ENCODE data around the gene TECTB.

TECTB gene

GRCh38 chr10:112282086-112282485 is 1.1 kb upstream of the TECTB start:
- POLR2A ChIA-PET, result no interaction called here
- Histone ChIP-seq H3K27ac (ENCODE audit: extremely low read depth, low read depth, low read length) (no peak overlapping the region), H3K36me3 (ENCODE audit: control insufficient read depth in 2 of 2, insufficient read depth in 1 of 2, low read length in 2 of 2) (no peaks in the 10 kb centered on the region), H3K4me1 (ENCODE audit: control insufficient read depth, insufficient read depth, low read length) (no peaks in the 10 kb centered on the region), H3K4me3 (ENCODE audit: low read depth, low read length) (no peak overlapping the region), H3K9me3 (ENCODE audit: control insufficient read depth, insufficient read depth, low read depth, low read length) (no peaks in the 10 kb centered on the region)
- TF ChIP-seq, protein P1, sequence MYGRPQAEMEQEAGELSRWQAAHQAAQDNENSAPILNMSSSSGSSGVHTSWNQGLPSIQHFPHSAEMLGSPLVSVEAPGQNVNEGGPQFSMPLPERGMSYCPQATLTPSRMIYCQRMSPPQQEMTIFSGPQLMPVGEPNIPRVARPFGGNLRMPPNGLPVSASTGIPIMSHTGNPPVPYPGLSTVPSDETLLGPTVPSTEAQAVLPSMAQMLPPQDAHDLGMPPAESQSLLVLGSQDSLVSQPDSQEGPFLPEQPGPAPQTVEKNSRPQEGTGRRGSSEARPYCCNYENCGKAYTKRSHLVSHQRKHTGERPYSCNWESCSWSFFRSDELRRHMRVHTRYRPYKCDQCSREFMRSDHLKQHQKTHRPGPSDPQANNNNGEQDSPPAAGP (tag by site-specific recombination; IDR thresholded peaks at IDR 0.05), result no peak
- TF ChIP-seq, protein P2, sequence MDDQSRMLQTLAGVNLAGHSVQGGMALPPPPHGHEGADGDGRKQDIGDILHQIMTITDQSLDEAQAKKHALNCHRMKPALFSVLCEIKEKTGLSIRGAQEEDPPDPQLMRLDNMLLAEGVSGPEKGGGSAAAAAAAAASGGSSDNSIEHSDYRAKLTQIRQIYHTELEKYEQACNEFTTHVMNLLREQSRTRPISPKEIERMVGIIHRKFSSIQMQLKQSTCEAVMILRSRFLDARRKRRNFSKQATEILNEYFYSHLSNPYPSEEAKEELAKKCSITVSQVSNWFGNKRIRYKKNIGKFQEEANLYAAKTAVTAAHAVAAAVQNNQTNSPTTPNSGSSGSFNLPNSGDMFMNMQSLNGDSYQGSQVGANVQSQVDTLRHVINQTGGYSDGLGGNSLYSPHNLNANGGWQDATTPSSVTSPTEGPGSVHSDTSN (CRISPR knock-in tag; IDR thresholded peaks at IDR 0.05), result no peak
- TF ChIP-seq MYNN (tag by site-specific recombination; IDR thresholded peaks at IDR 0.05; ENCODE audit: borderline replicate concordance), result no peak
- TF ChIP-seq REPIN1 (tag by site-specific recombination; IDR thresholded peaks at IDR 0.05; ENCODE audit: low read depth), result no peak
- TF ChIP-seq ZBTB6 (tag by site-specific recombination; IDR thresholded peaks at IDR 0.05), result no peak
- TF ChIP-seq ZNF521 (tag by site-specific recombination; IDR thresholded peaks at IDR 0.05), result no peak
- TF ChIP-seq, protein P3, sequence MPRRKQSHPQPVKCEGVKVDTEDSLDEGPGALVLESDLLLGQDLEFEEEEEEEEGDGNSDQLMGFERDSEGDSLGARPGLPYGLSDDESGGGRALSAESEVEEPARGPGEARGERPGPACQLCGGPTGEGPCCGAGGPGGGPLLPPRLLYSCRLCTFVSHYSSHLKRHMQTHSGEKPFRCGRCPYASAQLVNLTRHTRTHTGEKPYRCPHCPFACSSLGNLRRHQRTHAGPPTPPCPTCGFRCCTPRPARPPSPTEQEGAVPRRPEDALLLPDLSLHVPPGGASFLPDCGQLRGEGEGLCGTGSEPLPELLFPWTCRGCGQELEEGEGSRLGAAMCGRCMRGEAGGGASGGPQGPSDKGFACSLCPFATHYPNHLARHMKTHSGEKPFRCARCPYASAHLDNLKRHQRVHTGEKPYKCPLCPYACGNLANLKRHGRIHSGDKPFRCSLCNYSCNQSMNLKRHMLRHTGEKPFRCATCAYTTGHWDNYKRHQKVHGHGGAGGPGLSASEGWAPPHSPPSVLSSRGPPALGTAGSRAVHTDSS (tag by site-specific recombination; IDR thresholded peaks at IDR 0.05), result no peak
- CTCF ChIA-PET, result no interaction called here

DNA sequence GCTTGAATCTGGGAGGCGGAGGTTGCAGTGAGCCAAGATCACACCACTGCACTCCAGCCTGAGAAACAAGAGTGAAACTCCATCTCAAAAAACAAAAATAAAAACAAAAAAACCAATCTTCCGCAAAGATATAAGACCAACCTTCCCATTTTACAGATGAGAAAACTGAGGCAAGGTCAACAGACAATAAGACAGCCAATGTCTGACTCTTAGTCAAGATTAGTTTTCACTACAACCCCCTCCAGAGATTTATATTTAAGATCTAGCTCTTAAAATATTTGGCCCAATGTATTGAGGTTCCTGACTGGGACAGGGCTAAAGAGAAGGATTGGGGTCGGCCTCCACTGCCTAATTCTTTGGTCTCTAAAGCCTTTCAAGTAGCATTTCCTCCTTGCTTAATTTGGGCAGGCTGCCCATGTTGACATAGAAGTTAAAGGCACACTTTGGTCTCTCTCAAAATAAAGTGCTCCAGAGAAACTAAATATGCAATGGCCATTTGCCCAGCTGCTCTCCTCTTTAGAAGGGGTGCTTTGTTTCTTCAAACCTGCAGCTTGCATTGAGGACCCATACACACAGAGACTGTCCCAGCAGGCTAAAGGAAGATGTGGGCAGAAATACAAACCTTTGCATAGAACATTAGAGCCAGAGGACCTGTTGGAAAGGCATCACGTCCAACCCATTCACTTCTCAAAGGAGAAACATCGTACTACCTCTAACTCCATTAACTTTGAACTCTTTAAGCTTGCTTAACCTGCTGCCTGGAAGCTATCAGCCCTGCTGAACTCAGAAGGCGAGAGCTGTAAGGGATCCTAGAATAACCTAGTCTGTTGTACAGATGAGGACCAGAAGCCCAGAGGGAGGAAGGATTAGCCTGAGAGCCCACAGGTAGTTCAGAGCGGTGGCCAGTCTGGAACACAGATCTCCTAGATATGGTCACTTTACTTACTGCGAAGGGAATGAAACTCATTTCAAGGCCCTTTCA is 3.9 kb downstream of the TECTB start:
- ChIA-PET CTCF (interaction anchor here (0.9 to 1.2 kb wide), 2 partner anchors 17 to 21 kb away, joined by 3 to 4 read pairs; no protein-coding TSS in a partner anchor), POLR2A (no interaction called here)
- Histone ChIP-seq H3K36me3 (ENCODE audit: control insufficient read depth in 2 of 2, insufficient read depth in 1 of 2, low read length in 2 of 2) (no peaks in the 10 kb centered on the region), H3K9me3 (ENCODE audit: control insufficient read depth, insufficient read depth, low read depth, low read length) (no peaks in the 10 kb centered on the region), H3K4me1 (ENCODE audit: control insufficient read depth, insufficient read depth, low read length) (no peaks in the 10 kb centered on the region), H3K27ac (ENCODE audit: extremely low read depth, low read depth, low read length) (no peak overlapping the region), H3K4me3 (ENCODE audit: low read depth, low read length) (no peak overlapping the region)
- TF ChIP-seq ZNF341 (tag by site-specific recombination; IDR thresholded peaks at IDR 0.05; ENCODE audit: low read depth), result no peak
- TF ChIP-seq GLIS2 (tag by site-specific recombination; IDR thresholded peaks at IDR 0.05), result no peak

- Histone ChIP-seq H3K36me3 (ENCODE audit: control insufficient read depth in 2 of 2, insufficient read depth in 1 of 2, low read length in 2 of 2) (no peaks in the 10 kb centered on the region), H3K9me3 (ENCODE audit: control insufficient read depth, insufficient read depth, low read depth, low read length) (no peaks in the 10 kb centered on the region), H3K4me3 (ENCODE audit: low read depth, low read length) (no peak overlapping the region), H3K27ac (ENCODE audit: extremely low read depth, low read depth, low read length) (no peak overlapping the region), H3K4me1 (ENCODE audit: control insufficient read depth, insufficient read depth, low read length) (no peaks in the 10 kb centered on the region)
- ChIA-PET CTCF (interaction anchor here (0.7 kb wide), 1 partner anchor 20 kb away, joined by 4 read pairs; no protein-coding TSS in a partner anchor), POLR2A (no interaction called here)
- TF ChIP-seq GLIS2 (tag by site-specific recombination; IDR thresholded peaks at IDR 0.05), result no peak
- TF ChIP-seq ZNF366 (tag by site-specific recombination; conservative IDR thresholded peaks at IDR 0.05), result no peak
- TF ChIP-seq ZNF677 (tag by site-specific recombination; IDR thresholded peaks at IDR 0.05), result no peak
- no peak for TF ChIP-seq SETDB1 (IDR thresholded peaks at IDR 0.05; ENCODE audit: insufficient read length, low read length)
- no peak for TF ChIP-seq INSM2 (tag by site-specific recombination; IDR thresholded peaks at IDR 0.05)
- TF ChIP-seq GLI4 (tag by site-specific recombination; IDR thresholded peaks at IDR 0.05), result no peak
- no peak for TF ChIP-seq ZNF768 (tag by site-specific recombination; IDR thresholded peaks at IDR 0.05)
- TF ChIP-seq ZNF555 (tag by site-specific recombination; conservative IDR thresholded peaks at IDR 0.05), result no peak
- TF ChIP-seq ZNF391 (tag by site-specific recombination; IDR thresholded peaks at IDR 0.05; ENCODE audit: borderline replicate concordance, low read depth), result no peak
- TF ChIP-seq ZNF155 (tag by site-specific recombination; IDR thresholded peaks at IDR 0.05), result no peak
- TF ChIP-seq ZNF398 (tag by site-specific recombination; IDR thresholded peaks at IDR 0.05), result no peak
- no peak for TF ChIP-seq ZNF221 (tag by site-specific recombination; IDR thresholded peaks at IDR 0.05; ENCODE audit: borderline replicate concordance)
Measured at GRCh38 chr10:112287844-112288243, 4.6 kb downstream of the TECTB start.

Measured in HEK293 (cell line).